Retinal pigment epithelial cell (primary cell): ENCODE results near the gene TBC1D4.
"Not testable (repeated sequence)": the region's sequence is repeated elsewhere in the genome, so short reads cannot be mapped to it uniquely, and the experiment has no call there.

ENCODE experiments used
- DNase-seq: peaks from one replicate; pipeline ENCODE4 v3.0.0-alpha.2; 2010; ENCODE audit warnings: low read depth
- H3K4me3 ChIP-seq: 2 replicates; pipeline ENCODE4 v1.5.1; 2011; ENCODE audit warnings: mild to moderate bottlenecking, low read length, control low read depth, moderate library complexity
- TF ChIP-seq, protein P1 (sequence below): conservative IDR thresholded peaks from 2 replicates; pipeline ENCODE4 v1.5.1; 2011; ENCODE audit warnings: low read depth, low read length, control low read depth, inconsistent platforms

Gene TBC1D4

GRCh38 chr13:75355609-75356008 is 126.4 kb downstream of the TBC1D4 start:
- TF ChIP-seq, protein P1, sequence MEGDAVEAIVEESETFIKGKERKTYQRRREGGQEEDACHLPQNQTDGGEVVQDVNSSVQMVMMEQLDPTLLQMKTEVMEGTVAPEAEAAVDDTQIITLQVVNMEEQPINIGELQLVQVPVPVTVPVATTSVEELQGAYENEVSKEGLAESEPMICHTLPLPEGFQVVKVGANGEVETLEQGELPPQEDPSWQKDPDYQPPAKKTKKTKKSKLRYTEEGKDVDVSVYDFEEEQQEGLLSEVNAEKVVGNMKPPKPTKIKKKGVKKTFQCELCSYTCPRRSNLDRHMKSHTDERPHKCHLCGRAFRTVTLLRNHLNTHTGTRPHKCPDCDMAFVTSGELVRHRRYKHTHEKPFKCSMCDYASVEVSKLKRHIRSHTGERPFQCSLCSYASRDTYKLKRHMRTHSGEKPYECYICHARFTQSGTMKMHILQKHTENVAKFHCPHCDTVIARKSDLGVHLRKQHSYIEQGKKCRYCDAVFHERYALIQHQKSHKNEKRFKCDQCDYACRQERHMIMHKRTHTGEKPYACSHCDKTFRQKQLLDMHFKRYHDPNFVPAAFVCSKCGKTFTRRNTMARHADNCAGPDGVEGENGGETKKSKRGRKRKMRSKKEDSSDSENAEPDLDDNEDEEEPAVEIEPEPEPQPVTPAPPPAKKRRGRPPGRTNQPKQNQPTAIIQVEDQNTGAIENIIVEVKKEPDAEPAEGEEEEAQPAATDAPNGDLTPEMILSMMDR, result no peak
- no peak overlapping the region for H3K4me3 ChIP-seq
- no peak for DNase-seq

DNA sequence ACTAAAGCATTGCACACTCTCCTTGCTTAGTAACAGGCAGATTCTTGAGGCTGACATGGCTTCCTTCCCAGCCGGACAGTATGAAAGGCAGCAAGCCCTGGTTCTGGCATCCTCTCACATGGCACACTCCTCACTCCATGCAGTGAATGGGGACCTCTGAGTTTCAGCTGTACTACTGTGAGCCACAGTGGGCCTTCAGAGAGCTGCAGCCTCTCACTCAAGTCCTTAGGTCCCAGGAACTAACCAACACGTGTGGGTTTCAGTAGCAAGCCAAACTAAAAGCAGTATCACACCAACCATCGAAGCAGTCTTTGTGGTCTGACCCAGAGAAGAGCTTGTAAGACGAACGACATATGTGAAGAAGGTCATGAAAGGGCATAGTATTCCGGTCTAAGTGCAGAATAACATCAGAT is 128.2 kb downstream of the TBC1D4 start:
- no peak for DNase-seq
- TF ChIP-seq, protein P1, result no peak
- H3K4me3 ChIP-seq, result no peak overlapping the region

- DNase-seq, result no peak
- no peak overlapping the region for H3K4me3 ChIP-seq
- TF ChIP-seq, protein P1, result no peak
These were observed 129.2 kb downstream of the TBC1D4 start for GRCh38 chr13:75352641-75353327.

- DNase-seq, H3K4me3 ChIP-seq: not testable (repeated sequence)
These were observed 130.4 kb downstream of the TBC1D4 start for GRCh38 chr13:75351538-75351937.

DNA sequence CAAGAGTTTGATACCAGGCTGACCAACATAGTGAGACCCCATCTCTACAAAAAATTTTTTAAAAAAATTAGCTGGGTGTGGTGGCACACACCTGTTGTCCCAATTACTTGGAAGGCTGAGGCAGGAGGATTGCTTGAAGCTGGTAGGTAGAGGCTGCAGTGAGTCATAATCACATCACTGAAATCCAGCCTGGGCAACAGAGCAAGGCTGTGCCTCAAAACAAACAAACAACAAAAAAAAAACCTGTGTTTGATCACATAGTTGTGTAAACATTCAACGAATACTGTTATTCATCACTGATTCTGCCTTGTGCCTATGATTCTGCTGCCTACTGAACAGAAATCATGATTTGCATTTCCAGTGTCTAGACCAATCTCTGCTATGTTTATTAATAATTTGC is 134.0 kb downstream of the TBC1D4 start:
- no peak overlapping the region for H3K4me3 ChIP-seq
- TF ChIP-seq, protein P1, result no peak
- DNase-seq, result no peak

DNA sequence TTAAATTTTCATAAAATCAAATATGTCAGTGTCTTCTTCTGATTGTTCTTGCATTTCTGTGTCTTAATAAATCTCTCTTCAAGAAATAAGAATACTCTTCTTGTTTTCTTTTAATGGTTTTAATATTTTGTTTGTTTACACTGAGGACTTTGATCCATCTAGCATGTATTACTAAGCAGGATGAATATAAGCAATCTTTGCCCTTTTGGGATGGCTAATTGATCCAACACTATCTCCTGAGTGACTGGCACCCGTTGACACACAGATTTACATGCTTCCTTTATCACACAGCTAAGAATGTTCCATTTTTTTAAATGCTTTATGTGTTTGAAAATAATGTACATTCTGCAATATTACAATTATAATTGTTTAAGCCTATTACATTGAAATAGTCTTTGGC is 134.5 kb downstream of the TBC1D4 start:
- DNase-seq, result no peak
- no peak overlapping the region for H3K4me3 ChIP-seq
- TF ChIP-seq, protein P1, result no peak

DNA sequence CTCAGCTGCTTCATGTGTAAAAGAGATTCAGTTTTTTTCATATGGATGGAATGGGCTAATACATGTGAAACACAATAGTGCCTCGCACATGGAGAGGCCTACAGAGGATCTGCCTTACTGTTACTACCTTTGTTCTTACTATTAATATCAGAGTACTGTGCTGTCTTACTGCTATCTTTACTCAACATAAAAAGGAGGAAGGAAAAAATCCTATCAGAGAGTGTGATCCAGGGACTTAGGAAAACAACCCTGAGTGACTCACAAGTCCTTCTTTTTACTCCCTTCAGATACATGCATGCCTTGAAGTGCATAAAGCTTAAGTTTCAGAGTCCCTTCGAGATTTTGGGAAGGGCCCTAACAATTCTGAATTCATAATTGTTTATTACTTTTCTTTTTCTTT is 136.8 kb downstream of the TBC1D4 start:
- no peak overlapping the region for H3K4me3 ChIP-seq
- TF ChIP-seq, protein P1, result no peak
- no peak for DNase-seq
